K562 (cell line): ENCODE data around the gene CUEDC2. TPM values are rescaled to one million over a fixed set of nuclear protein-coding genes. Genes with fewer than 3 reads are reported as not detected.

Source experiments
- ATAC-seq: fragments of 200-7000 bp; cut with Tn5 transposase; 3 replicates; pipeline ENCODE4 v1.9.1; 2020; ENCODE audit warnings: moderate library complexity
- BruUV-seq: library from RNA; stranded (reverse); fragments of 400-500 nt; replicated peaks from 2 replicates; lab custom pipeline; 2021; lab: Mats Ljungman, UMichigan
- CTCF ChIA-PET: fragments of 300-600 bp; formaldehyde crosslinking; extraction: SDS; loops from one replicate; lab custom pipeline; 2021; ENCODE audit warnings: low intra/inter-chr PET ratio; lab: Yijun Ruan, JAX
- POLR2A ChIA-PET: fragments of 300-600, 350-650 bp; sonication (Branson Sonifier 250); formaldehyde crosslinking; extraction: SDS; loops from one replicate; lab custom pipeline; 2021; ENCODE audit warnings: antibody characterized with exemption, inconsistent platforms; lab: Yijun Ruan, JAX
- DNase-seq, 4 experiments: peaks; one replicate each; pipeline versions ENCODE4 v3.0.0 to v3.0.0-alpha.2; 2011 to 2018; ENCODE audit warnings: low spot score in 3 of 4, mixed read lengths in 3 of 4; ENCODE audit errors: extremely low read depth in 1 of 4
- FAIRE-seq: peaks from 2 replicates; lab custom pipeline; 2011; peaks lifted over from hg19 to GRCh38; lab: Jason Lieb, UNC
- H2AFZ ChIP-seq: 2 replicates; pipeline ENCODE4 v1.6.0; 2011; ENCODE audit warnings: low read depth, low read length, control low read depth, inconsistent platforms
- H3K27ac ChIP-seq: fragments of 200-600 bp; 3 replicates; pipeline ENCODE4 v1.8.0; 2011; ENCODE audit warnings: low read depth, mild to moderate bottlenecking, control low read depth, inconsistent platforms, low read length, moderate library complexity, mixed read lengths; ENCODE audit errors: extremely low read depth
- H3K27me3 ChIP-seq, 2 experiments: fragments of 300-600 bp in 1 of 2; 2 replicates in 1 of 2; 3 replicates in 1 of 2; pipeline versions ENCODE4 v1.6.0 to v1.8.0; 2011; ENCODE audit warnings: inconsistent platforms in 2 of 2, low read length in 2 of 2, mild to moderate bottlenecking in 1 of 2, mixed read lengths in 1 of 2, moderate library complexity in 1 of 2; ENCODE audit not compliant: control insufficient read depth in 2 of 2, insufficient read depth in 2 of 2
- H3K36me3 ChIP-seq: fragments of 300-600 bp; 3 replicates; pipeline ENCODE4 v1.8.0; 2011; ENCODE audit warnings: mild to moderate bottlenecking, low read length, inconsistent platforms; ENCODE audit not compliant: control insufficient read depth, insufficient read depth
- H3K4me1 ChIP-seq, 2 experiments: fragments of 200-600 bp in 1 of 2; replicated peaks in 1 of 2; 2 replicates in 1 of 2; 3 replicates in 1 of 2; pipeline versions ENCODE4 v1.5.1 to v1.8.0; 2011; ENCODE audit warnings: inconsistent platforms in 2 of 2, low read length in 2 of 2, mild to moderate bottlenecking in 1 of 2, mixed read lengths in 1 of 2, moderate library complexity in 1 of 2; ENCODE audit not compliant: control insufficient read depth in 2 of 2, insufficient read depth in 2 of 2
- H3K4me2 ChIP-seq: 2 replicates; pipeline ENCODE4 v1.6.1; 2011; ENCODE audit warnings: low read length, control low read depth, inconsistent platforms, mixed read lengths; ENCODE audit not compliant: insufficient read depth
- H3K4me3 ChIP-seq: fragments of 200-600 bp; sonication (generic), shearing (Covaris generic); 2 replicates; pipeline ENCODE4 v1.5.1; 2016; ENCODE audit warnings: control low read depth, inconsistent platforms
- H3K79me2 ChIP-seq: fragments of 200-600 bp; 3 replicates; pipeline ENCODE4 v1.8.0; 2011; ENCODE audit warnings: low read length, inconsistent platforms; ENCODE audit not compliant: control insufficient read depth, insufficient read depth
- H3K9ac ChIP-seq, 2 experiments: 2 replicates each; pipeline versions ENCODE4 v1.6.0 to v1.6.1; 2011; ENCODE audit warnings: low read depth in 2 of 2, low read length in 2 of 2, control low read depth in 1 of 2, inconsistent platforms in 1 of 2, mild to moderate bottlenecking in 1 of 2, mixed read lengths in 1 of 2; ENCODE audit not compliant: insufficient read depth in 1 of 2
- H3K9me1 ChIP-seq: one replicate; pipeline ENCODE4 v1.6.0; 2011; ENCODE audit warnings: inconsistent platforms, mild to moderate bottlenecking, low read length, moderate library complexity; ENCODE audit not compliant: control insufficient read depth, insufficient read depth
- H3K9me3 ChIP-seq: replicated peaks from 2 replicates; pipeline ENCODE4 v1.5.1; 2011; ENCODE audit warnings: low read depth, low read length, inconsistent platforms; ENCODE audit not compliant: control insufficient read depth, insufficient read depth
- H4K20me1 ChIP-seq: replicated peaks from 2 replicates; pipeline ENCODE4 v1.6.1; 2011; ENCODE audit warnings: low read length, inconsistent platforms, mixed read lengths; ENCODE audit not compliant: control insufficient read depth, insufficient read depth
- DEAF1 ChIP-seq: fragments of 450-650 bp; formaldehyde crosslinking; IDR thresholded peaks from 2 replicates; pipeline ENCODE4 v1.4.0; 2020; ENCODE audit warnings: mild to moderate bottlenecking, moderate library complexity
- JUND ChIP-seq, 2 experiments: IDR thresholded peaks; 2 replicates in 1 of 2; 3 replicates in 1 of 2; pipeline ENCODE4 v1.6.1; 2011; ENCODE audit warnings: borderline replicate concordance in 2 of 2, low read depth in 2 of 2, low read length in 2 of 2, improper control_type of control experiment in 1 of 2, missing biosample characterization in 1 of 2, missing genetic modification characterization in 1 of 2, missing genetic modification reagents in 1 of 2
- WGBS: fragments of 100-300 bp; shearing (Covaris generic); methylation state at CpG from one replicate; pipeline ENCODE4 v1.1.6; 2016; ENCODE audit warnings: low coverage, mixed read lengths; ENCODE audit not compliant: insufficient coverage; ENCODE audit errors: missing lambda C conversion rate; 5-methylcytosine and 5-hydroxymethylcytosine counted together
- in situ Hi-C: fragments of 300-500 bp; cut with MboI; formaldehyde crosslinking; loops from 4 replicates; pipeline ENCODE4 v1.15.0; 2018; ENCODE audit warnings: inconsistent platforms, mixed read lengths
- intact Hi-C: fragments of 100-400 bp; cut with micrococcal nuclease; formaldehyde crosslinking; loops from 2 replicates; pipeline ENCODE4 v1.14.2; 2022
- polyA plus RNA-seq, 8 experiments: library from polyadenylated mRNA; depleted of rRNA in 4 of 8; stranded (reverse) in 5 of 8; unstranded in 3 of 8; fragments of >200 nt; fragmentation: Nextera tagmentation in 2 of 8; fragmentation: Illumina TruSeq in 1 of 8; extraction: Ambion mirVana in 2 of 8; extraction: Trizol in 1 of 8; gene quantifications; 2 replicates each; pipeline versions ENCODE4 v1.2.1 to v1.2.3, GENCODE V29; 2011 to 2014; ENCODE audit warnings: inconsistent platforms in 1 of 8, missing spikeins in 1 of 8
- total RNA-seq, 7 experiments: library from RNA; depleted of rRNA in 6 of 7; stranded (reverse); fragments of >200 nt in 6 of 7; fragmentation: Illumina TruSeq in 2 of 7; extraction: Trizol in 2 of 7; gene quantifications; 2 replicates each; pipeline versions ENCODE4 v1.2.1 to v1.2.3, GENCODE V29; 2011 to 2021; ENCODE audit warnings: low replicate concordance in 1 of 7
- TF ChIP-seq, protein P1 (sequence below): fragments of 450-650 bp; IDR thresholded peaks from 2 replicates; pipeline ENCODE4 v1.6.1; 2018; ENCODE audit not compliant: partially characterized antibody
- TF ChIP-seq, protein P2 (sequence below), 2 experiments: fragments of 450-650 bp in 1 of 2; sonication (generic) in 1 of 2; formaldehyde crosslinking in 1 of 2; IDR thresholded peaks in 1 of 2; conservative IDR thresholded peaks in 1 of 2; 2 replicates each; pipeline versions ENCODE4 v1.6.1 to v1.8.1; 2016 to 2023; ENCODE audit warnings: mild to moderate bottlenecking in 2 of 2, moderate library complexity in 2 of 2, inconsistent platforms in 1 of 2, missing genetic modification reagents in 1 of 2

CUEDC2 gene
- total and polyA plus RNA-seq, 9 of the 15 experiments (the other 6 are each of a cell fraction or from before 2014, with no cell fraction given), result 8.5 to 48.9 (median 27.4) TPM

GRCh38 chr10:102426803-102427287 lies 5.5 kb downstream of the CUEDC2 start:
- in situ Hi-C loops, result loop anchor here (25.0 kb wide), 1 partner anchor 590 kb away; the partner anchor contains the start of gene KCNIP2
- no peak overlapping the region for H2AFZ ChIP-seq
- H3K9me1 ChIP-seq, result no peaks in the 10 kb centered on the region
- TF ChIP-seq JUND (IDR thresholded peaks at IDR 0.05; ENCODE audit: borderline replicate concordance, low read depth, low read length), result peak; percentile 22; the same call in 1 of the 2 replicates
- TF ChIP-seq JUND (tag; IDR thresholded peaks at IDR 0.05; ENCODE audit: borderline replicate concordance, low read depth, low read length), result no peak
- TF ChIP-seq DEAF1, result no peak
- TF ChIP-seq, protein P1, sequence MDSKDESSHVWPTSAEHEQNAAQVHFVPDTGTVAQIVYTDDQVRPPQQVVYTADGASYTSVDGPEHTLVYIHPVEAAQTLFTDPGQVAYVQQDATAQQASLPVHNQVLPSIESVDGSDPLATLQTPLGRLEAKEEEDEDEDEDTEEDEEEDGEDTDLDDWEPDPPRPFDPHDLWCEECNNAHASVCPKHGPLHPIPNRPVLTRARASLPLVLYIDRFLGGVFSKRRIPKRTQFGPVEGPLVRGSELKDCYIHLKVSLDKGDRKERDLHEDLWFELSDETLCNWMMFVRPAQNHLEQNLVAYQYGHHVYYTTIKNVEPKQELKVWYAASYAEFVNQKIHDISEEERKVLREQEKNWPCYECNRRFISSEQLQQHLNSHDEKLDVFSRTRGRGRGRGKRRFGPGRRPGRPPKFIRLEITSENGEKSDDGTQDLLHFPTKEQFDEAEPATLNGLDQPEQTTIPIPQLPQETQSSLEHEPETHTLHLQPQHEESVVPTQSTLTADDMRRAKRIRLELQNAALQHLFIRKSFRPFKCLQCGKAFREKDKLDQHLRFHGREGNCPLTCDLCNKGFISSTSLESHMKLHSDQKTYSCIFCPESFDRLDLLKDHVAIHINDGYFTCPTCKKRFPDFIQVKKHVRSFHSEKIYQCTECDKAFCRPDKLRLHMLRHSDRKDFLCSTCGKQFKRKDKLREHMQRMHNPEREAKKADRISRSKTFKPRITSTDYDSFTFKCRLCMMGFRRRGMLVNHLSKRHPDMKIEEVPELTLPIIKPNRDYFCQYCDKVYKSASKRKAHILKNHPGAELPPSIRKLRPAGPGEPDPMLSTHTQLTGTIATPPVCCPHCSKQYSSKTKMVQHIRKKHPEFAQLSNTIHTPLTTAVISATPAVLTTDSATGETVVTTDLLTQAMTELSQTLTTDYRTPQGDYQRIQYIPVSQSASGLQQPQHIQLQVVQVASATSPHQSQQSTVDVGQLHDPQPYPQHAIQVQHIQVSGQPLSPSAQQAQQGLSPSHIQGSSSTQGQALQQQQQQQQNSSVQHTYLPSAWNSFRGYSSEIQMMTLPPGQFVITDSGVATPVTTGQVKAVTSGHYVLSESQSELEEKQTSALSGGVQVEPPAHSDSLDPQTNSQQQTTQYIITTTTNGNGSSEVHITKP, result peak; percentile 49
- TF ChIP-seq, protein P2, sequence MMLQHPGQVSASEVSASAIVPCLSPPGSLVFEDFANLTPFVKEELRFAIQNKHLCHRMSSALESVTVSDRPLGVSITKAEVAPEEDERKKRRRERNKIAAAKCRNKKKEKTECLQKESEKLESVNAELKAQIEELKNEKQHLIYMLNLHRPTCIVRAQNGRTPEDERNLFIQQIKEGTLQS (IDR thresholded peaks at IDR 0.05), result peak; percentile 65
- TF ChIP-seq, protein P2 (CRISPR knock-in tag; conservative IDR thresholded peaks at IDR 0.05), result no peak
- no peak for ATAC-seq
- peaks cover 10 to 25% of the 10 kb centered on the region in 2 experiments; a peak in 4 of 5 replicates for H3K4me1 ChIP-seq
- no peak for FAIRE-seq
- no peak for DNase-seq
- ChIA-PET CTCF (interaction anchor here (0.6 kb wide), 1 partner anchor 170 kb away, joined by 4 read pairs; no protein-coding TSS in a partner anchor), POLR2A (interaction anchor here (0.6 to 1.5 kb wide), 3 partner anchors 13 to 215 kb away, joined by 3 to 4 read pairs (median 3); no protein-coding TSS in a partner anchor)
- no peak overlapping the region for H3K27ac ChIP-seq
- 0 out of 4 replicates have a peak overlapping the region, but pooled peaks of 1 of the 2 experiments have one; percentile 4 for H3K9ac ChIP-seq
- intact Hi-C loops, result no loop called here
- no peak overlapping the region for H3K4me2 ChIP-seq
- H4K20me1 ChIP-seq, result no peaks in the 10 kb centered on the region
- H3K36me3 ChIP-seq, result peaks cover 24% of the 10 kb centered on the region; the same call in 2 of the 3 replicates
- H3K4me3 ChIP-seq, result no peak overlapping the region
- no peaks in the 10 kb centered on the region for H3K9me3 ChIP-seq
- no peaks in the 10 kb centered on the region for H3K27me3 ChIP-seq
- BruUV-seq, result no TSS peak
- 50% methylated on average over 5 of the region's 7 CpGs for WGBS
- peaks cover 23% of the 10 kb centered on the region for H3K79me2 ChIP-seq
